A673 (cell line): Measurements from ENCODE around the gene YWHAH.
A peak's percentile ranks its signal among the peaks of the same experiment; 100 is the strongest.

Source experiments
- CTCF ChIP-seq: fragments of 300-800, 200-600 bp; sonication (generic); conservative IDR thresholded peaks from 2 replicates; pipeline ENCODE4 v1.5.1; 2017; ENCODE audit warnings: low read depth, mild to moderate bottlenecking, antibody characterized with exemption, low read length, moderate library complexity, mixed read lengths
- EZH2 ChIP-seq: fragments of 200-600 bp; sonication (generic); IDR thresholded peaks from 2 replicates; pipeline ENCODE4 v1.6.1; 2017; ENCODE audit warnings: borderline replicate concordance, low read depth, mild to moderate bottlenecking, mixed read lengths, antibody characterized with exemption, low read length; ENCODE audit not compliant: poor library complexity, severe bottlenecking

GRCh38 chr22:31977141-31977841 lies 33.0 kb downstream of the YWHAH start:
- peak; percentile 88 for TF ChIP-seq CTCF
- no peak for TF ChIP-seq EZH2
